Measurements from ENCODE around the gene STIM2.

STIM2 gene

GRCh38 chr4:26958925-26959653 lies 98.4 kb downstream of the STIM2 start:
- H3K36me3 ChIP-seq (ENCODE audit: insufficient read depth, low read length), result peaks cover 39% of the 10 kb centered on the region
- H3F3A ChIP-seq (ENCODE audit: insufficient read depth, low read length), result no peaks in the 10 kb centered on the region
- no peak for TF ChIP-seq EZH2 (IDR thresholded peaks at IDR 0.05; ENCODE audit: borderline replicate concordance, low read length)
- TF ChIP-seq, protein P1, sequence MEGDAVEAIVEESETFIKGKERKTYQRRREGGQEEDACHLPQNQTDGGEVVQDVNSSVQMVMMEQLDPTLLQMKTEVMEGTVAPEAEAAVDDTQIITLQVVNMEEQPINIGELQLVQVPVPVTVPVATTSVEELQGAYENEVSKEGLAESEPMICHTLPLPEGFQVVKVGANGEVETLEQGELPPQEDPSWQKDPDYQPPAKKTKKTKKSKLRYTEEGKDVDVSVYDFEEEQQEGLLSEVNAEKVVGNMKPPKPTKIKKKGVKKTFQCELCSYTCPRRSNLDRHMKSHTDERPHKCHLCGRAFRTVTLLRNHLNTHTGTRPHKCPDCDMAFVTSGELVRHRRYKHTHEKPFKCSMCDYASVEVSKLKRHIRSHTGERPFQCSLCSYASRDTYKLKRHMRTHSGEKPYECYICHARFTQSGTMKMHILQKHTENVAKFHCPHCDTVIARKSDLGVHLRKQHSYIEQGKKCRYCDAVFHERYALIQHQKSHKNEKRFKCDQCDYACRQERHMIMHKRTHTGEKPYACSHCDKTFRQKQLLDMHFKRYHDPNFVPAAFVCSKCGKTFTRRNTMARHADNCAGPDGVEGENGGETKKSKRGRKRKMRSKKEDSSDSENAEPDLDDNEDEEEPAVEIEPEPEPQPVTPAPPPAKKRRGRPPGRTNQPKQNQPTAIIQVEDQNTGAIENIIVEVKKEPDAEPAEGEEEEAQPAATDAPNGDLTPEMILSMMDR (IDR thresholded peaks at IDR 0.05; ENCODE audit: low read length), result no peak
- H3K9me3 ChIP-seq (ENCODE audit: low read length), result no peaks in the 10 kb centered on the region
- no peak overlapping the region for H3K4me2 ChIP-seq (ENCODE audit: low read length)
- H3K9me2 ChIP-seq (ENCODE audit: low read depth, low read length), result no peaks in the 10 kb centered on the region
- no peak overlapping the region for H3K9ac ChIP-seq (ENCODE audit: low read length)
- H2AFZ ChIP-seq (ENCODE audit: low read length), result no peak overlapping the region
- no peaks in the 10 kb centered on the region for H4K20me1 ChIP-seq (ENCODE audit: insufficient read depth, low read length)
- H3K4me1 ChIP-seq (ENCODE audit: insufficient read depth, low read length, severe bottlenecking), result no peaks in the 10 kb centered on the region
- no peak overlapping the region for H3K27ac ChIP-seq (ENCODE audit: low read depth, low read length, poor library complexity, severe bottlenecking)
- no peaks in the 10 kb centered on the region for H3K27me3 ChIP-seq (ENCODE audit: insufficient read depth, low read length)
- H3K4me3 ChIP-seq (ENCODE audit: low read depth, low read length, poor library complexity, severe bottlenecking), result no peak overlapping the region
- peaks cover 9% of the 10 kb centered on the region for H3K79me2 ChIP-seq (ENCODE audit: insufficient read depth, low read length)

DNA sequence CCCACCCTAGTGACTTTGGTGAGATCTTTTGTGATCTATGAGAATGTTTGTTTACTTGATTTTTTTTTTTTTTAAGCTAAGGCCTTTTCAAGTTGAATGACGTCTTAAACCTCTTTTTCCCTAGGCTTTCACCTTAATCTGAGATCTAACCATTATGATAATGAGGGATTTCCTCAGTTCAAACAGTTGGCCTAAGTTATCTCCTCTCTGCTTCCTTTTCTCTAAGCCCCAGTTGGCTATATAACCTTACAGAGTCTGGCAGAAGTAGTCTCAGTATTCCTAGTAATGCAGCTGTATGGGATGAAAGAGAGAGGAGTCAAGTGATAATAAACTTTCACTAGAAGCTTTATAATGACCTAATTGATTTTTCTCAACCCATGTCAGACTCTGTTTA lies 99.0 kb downstream of the STIM2 start:
- no peak overlapping the region for H3K4me2 ChIP-seq (ENCODE audit: low read length)
- H2AFZ ChIP-seq (ENCODE audit: low read length), result no peak overlapping the region
- no peak overlapping the region for H3K9ac ChIP-seq (ENCODE audit: low read length)
- H3K36me3 ChIP-seq (ENCODE audit: insufficient read depth, low read length), result peaks cover 39% of the 10 kb centered on the region
- no peaks in the 10 kb centered on the region for H3K9me3 ChIP-seq (ENCODE audit: low read length)
- no peaks in the 10 kb centered on the region for H3K4me1 ChIP-seq (ENCODE audit: insufficient read depth, low read length, severe bottlenecking)
- H3F3A ChIP-seq (ENCODE audit: insufficient read depth, low read length), result no peaks in the 10 kb centered on the region
- no peaks in the 10 kb centered on the region for H3K27me3 ChIP-seq (ENCODE audit: insufficient read depth, low read length)
- peaks cover 4% of the 10 kb centered on the region for H3K79me2 ChIP-seq (ENCODE audit: insufficient read depth, low read length)
- no peaks in the 10 kb centered on the region for H3K9me2 ChIP-seq (ENCODE audit: low read depth, low read length)
- no peak for TF ChIP-seq EZH2 (IDR thresholded peaks at IDR 0.05; ENCODE audit: borderline replicate concordance, low read length)
- TF ChIP-seq, protein P1 (IDR thresholded peaks at IDR 0.05; ENCODE audit: low read length), result no peak
- no peaks in the 10 kb centered on the region for H4K20me1 ChIP-seq (ENCODE audit: insufficient read depth, low read length)
- H3K4me3 ChIP-seq (ENCODE audit: low read depth, low read length, poor library complexity, severe bottlenecking), result no peak overlapping the region
- H3K27ac ChIP-seq (ENCODE audit: low read depth, low read length, poor library complexity, severe bottlenecking), result no peak overlapping the region

GRCh38 chr4:26962720-26963119 lies 102.1 kb downstream of the STIM2 start:
- Histone ChIP-seq H3K27me3 (ENCODE audit: insufficient read depth, low read length) (no peaks in the 10 kb centered on the region), H3K9ac (ENCODE audit: low read length) (no peak overlapping the region), H3K4me1 (ENCODE audit: insufficient read depth, low read length, severe bottlenecking) (no peaks in the 10 kb centered on the region), H3K4me3 (ENCODE audit: low read depth, low read length, poor library complexity, severe bottlenecking) (no peak overlapping the region), H3K36me3 (ENCODE audit: insufficient read depth, low read length) (peaks cover 45% of the 10 kb centered on the region), H3K4me2 (ENCODE audit: low read length) (no peak overlapping the region), H3K27ac (ENCODE audit: low read depth, low read length, poor library complexity, severe bottlenecking) (no peak overlapping the region), H3K79me2 (ENCODE audit: insufficient read depth, low read length) (peaks cover 3% of the 10 kb centered on the region; the same call in 1 of the 2 replicates), H4K20me1 (ENCODE audit: insufficient read depth, low read length) (no peaks in the 10 kb centered on the region), H3F3A (ENCODE audit: insufficient read depth, low read length) (no peaks in the 10 kb centered on the region), H3K9me2 (ENCODE audit: low read depth, low read length) (no peaks in the 10 kb centered on the region), H3K9me3 (ENCODE audit: low read length) (no peaks in the 10 kb centered on the region), H2AFZ (ENCODE audit: low read length) (no peak overlapping the region)
- TF ChIP-seq, protein P1 (IDR thresholded peaks at IDR 0.05; ENCODE audit: low read length), result no peak
- TF ChIP-seq EZH2 (IDR thresholded peaks at IDR 0.05; ENCODE audit: borderline replicate concordance, low read length), result no peak

Measured in OCI-LY1 (cell line).